ENCODE results near the gene PATZ1.

PATZ1 gene

DNA sequence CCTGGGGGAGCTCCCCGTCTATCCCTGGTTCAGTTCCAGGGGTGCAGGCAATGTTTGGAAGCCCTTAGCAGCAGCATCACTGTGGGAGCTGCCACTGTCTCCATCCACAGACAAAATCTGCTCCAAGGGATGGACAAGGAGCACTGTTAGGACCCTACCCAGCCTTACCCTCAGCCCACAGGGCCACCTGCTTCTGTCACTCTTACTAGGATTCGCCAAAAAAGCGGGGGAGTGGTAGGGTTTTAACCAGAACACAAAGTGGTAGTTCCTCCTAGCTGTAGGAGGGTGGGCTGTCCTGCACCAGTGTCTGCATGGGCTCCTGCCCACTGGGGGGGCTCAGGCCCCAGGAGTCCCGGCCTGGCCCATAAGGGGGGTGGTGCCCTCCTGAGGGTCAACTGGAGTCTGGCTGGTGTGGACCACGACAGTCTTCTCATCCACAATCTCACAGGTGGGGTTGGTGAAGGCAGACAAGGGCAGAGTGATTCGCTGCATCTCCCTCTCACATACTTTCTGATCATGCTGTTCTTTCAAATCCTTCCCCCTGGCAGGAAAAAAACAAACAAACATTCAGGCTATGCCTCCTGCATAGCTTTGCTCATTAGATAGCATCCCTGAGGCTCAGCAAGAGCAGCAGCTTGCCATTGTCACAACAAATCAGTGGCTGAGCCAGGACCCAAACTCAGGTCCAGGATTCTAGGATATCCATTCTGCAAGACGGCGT, 63.2 kb downstream of the PATZ1 start:
- no peak overlapping the region for H3K27ac ChIP-seq
- TF ChIP-seq, protein P1, sequence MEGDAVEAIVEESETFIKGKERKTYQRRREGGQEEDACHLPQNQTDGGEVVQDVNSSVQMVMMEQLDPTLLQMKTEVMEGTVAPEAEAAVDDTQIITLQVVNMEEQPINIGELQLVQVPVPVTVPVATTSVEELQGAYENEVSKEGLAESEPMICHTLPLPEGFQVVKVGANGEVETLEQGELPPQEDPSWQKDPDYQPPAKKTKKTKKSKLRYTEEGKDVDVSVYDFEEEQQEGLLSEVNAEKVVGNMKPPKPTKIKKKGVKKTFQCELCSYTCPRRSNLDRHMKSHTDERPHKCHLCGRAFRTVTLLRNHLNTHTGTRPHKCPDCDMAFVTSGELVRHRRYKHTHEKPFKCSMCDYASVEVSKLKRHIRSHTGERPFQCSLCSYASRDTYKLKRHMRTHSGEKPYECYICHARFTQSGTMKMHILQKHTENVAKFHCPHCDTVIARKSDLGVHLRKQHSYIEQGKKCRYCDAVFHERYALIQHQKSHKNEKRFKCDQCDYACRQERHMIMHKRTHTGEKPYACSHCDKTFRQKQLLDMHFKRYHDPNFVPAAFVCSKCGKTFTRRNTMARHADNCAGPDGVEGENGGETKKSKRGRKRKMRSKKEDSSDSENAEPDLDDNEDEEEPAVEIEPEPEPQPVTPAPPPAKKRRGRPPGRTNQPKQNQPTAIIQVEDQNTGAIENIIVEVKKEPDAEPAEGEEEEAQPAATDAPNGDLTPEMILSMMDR (conservative IDR thresholded peaks at IDR 0.05): no peak

DNA sequence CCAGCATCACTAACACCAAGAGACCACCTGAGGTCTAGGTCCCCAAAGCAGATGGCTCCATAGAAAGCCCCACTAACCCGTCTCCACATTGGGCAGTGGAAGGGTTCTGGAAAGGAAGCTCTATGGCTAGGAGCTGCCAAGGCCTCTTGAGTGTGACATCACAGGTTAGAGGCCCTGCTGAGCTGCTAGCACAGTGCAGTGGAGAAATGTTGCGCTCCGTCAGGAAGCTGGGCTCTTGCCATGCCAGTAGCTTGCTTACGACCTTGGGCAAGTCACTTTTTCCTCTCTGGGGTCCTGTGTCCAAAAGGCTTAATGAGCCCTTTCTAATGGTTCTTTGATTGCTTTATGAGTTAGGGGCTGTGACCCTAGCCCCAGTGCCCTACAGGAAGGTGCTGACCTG, 64.4 kb downstream of the PATZ1 start:
- no peak overlapping the region for H3K27ac ChIP-seq
- TF ChIP-seq, protein P1 (conservative IDR thresholded peaks at IDR 0.05): no peak

DNA sequence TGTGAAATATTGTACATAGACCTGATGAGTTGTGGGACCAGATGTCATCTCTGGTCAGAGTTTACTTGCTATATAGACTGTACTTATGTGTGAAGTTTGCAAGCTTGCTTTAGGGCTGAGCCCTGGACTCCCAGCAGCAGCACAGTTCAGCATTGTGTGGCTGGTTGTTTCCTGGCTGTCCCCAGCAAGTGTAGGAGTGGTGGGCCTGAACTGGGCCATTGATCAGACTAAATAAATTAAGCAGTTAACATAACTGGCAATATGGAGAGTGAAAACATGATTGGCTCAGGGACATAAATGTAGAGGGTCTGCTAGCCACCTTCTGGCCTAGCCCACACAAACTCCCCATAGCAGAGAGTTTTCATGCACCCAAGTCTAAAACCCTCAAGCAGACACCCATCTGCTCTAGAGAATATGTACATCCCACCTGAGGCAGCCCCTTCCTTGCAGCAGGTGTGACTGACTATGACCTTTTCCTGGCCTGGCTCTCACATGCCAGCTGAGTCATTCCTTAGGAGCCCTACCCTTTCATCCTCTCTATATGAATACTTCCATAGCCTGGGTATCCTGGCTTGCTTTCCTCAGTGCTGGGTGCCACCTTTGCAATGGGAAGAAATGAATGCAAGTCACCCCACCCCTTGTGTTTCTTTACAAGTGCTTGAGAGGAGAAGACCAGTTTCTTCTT, 66.2 kb downstream of the PATZ1 start:
- no peak overlapping the region for H3K27ac ChIP-seq
- TF ChIP-seq, protein P1 (conservative IDR thresholded peaks at IDR 0.05): no peak

DNA sequence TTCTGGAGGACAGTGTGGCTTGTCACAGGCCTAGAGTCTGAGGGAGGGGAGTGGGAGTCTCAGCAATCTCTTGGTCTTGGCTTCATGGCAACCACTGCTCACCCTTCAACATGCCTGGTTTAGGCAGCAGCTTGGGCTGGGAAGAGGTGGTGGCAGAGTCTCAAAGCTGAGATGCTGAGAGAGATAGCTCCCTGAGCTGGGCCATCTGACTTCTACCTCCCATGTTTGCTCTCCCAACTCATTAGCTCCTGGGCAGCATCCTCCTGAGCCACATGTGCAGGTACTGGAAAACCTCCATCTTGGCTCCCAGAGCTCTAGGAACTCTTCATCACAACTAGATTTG, 66.8 kb downstream of the PATZ1 start:
- H3K27ac ChIP-seq: no peak overlapping the region
- TF ChIP-seq, protein P1 (conservative IDR thresholded peaks at IDR 0.05): no peak

DNA sequence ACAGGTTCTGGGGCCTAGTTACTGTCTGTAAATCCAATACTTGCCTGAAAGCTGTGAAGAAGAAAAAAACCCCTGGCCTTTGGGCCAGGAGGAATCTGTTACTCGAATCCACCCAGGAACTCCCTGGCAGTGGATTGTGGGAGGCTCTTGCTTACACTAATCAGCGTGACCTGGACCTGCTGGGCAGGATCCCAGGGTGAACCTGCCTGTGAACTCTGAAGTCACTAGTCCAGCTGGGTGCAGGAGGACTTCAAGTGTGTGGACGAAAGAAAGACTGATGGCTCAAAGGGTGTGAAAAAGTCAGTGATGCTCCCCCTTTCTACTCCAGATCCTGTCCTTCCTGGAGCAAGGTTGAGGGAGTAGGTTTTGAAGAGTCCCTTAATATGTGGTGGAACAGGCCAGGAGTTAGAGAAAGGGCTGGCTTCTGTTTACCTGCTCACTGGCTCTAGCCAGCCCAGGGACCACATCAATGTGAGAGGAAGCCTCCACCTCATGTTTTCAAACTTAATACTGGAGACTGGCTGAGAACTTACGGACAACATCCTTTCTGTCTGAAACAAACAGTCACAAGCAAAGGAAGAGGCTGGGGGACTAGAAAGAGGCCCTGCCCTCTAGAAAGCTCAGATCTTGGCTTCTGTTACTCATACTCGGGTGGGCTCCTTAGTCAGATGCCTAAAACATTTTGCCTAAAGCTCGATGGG, 67.4 kb downstream of the PATZ1 start:
- TF ChIP-seq, protein P1 (conservative IDR thresholded peaks at IDR 0.05): no peak
- no peak overlapping the region for H3K27ac ChIP-seq

DNA sequence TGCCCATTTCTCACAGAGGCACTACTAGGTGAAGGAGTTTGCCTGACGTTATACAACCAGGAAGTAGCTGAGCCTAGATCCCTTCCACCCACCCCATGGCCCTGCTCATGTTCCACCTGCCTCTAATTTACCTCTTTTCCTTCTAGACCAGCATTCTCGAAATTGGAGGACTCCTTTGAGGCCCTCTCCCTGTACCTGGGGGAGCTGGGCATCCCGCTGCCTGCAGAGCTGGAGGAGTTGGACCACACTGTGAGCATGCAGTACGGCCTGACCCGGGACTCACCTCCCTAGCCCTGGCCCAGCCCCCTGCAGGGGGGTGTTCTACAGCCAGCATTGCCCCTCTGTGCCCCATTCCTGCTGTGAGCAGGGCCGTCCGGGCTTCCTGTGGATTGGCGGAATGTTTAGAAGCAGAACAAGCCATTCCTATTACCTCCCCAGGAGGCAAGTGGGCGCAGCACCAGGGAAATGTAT, 68.0 kb downstream of the PATZ1 start:
- H3K27ac ChIP-seq: no peak overlapping the region

DNA sequence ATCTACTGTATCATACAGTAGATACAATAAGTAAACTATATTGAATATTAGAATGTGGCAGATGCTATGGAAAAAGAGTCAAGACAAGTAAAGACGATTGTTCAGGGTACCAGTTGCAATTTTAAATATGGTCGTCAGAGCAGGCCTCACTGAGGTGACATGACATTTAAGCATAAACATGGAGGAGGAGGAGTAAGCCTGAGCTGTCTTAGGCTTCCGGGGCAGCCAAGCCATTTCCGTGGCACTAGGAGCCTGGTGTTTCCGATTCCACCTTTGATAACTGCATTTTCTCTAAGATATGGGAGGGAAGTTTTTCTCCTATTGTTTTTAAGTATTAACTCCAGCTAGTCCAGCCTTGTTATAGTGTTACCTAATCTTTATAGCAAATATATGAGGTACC, 68.4 kb downstream of the PATZ1 start:
- TF ChIP-seq, protein P1 (conservative IDR thresholded peaks at IDR 0.05): no peak
- H3K27ac ChIP-seq: no peak overlapping the region

More for the DNA sequence above, 68.0 kb downstream of the PATZ1 start:
- TF ChIP-seq, protein P1 (conservative IDR thresholded peaks at IDR 0.05): no peak

All from VCaP (cell line).